ENCODE measurements around the gene LYST. TPM values are rescaled to one million over a fixed set of nuclear protein-coding genes. Genes with fewer than 3 reads are reported as not detected.
A peak's percentile ranks its signal among the peaks of the same experiment; 100 is the strongest.

LYST gene
- polyA plus RNA-seq, 3 donors = 46.3 to 128 (median 67.9) TPM

- peaks cover 65 to 84% (median 79%) of the 10 kb centered on the region in 3 donors for H3K27me3 Mint-ChIP-seq (ENCODE audit: low read depth in 3 of 3)
- no peak overlapping the region for H3K27ac Mint-ChIP-seq
- peaks cover 37 to 83% of the 10 kb centered on the region in 2 donors for H3K27me3 ChIP-seq (ENCODE audit: control insufficient read depth in 2 of 2, insufficient read depth in 2 of 2, low read length in 2 of 2)
- peak overlapping the region in 1 of 2 donors; percentile 97 for H3K4me3 Mint-ChIP-seq
- intact Hi-C loops (cut with micrococcal nuclease) = no loop called here
- peaks cover 0 to 26% of the 10 kb centered on the region in 2 donors for H3K9me3 ChIP-seq (replicated peaks in 1 of 2; ENCODE audit: control insufficient read depth in 1 of 2, insufficient read depth in 1 of 2, low read length in 2 of 2)
- no peaks in the 10 kb centered on the region for H4K20me1 ChIP-seq (ENCODE audit: insufficient read depth, low read length)
- H2AFZ ChIP-seq (ENCODE audit: insufficient read depth, low read depth, low read length, poor library complexity, severe bottlenecking) = no peak overlapping the region
- 93% methylated on average over 8 of the region's 9 CpGs for WGBS (ENCODE audit: insufficient coverage)
- no peak overlapping the region for H3K9ac ChIP-seq (ENCODE audit: insufficient read depth, low read length, poor library complexity, severe bottlenecking)
- H3K79me2 ChIP-seq (ENCODE audit: insufficient read depth, low read length) = no peaks in the 10 kb centered on the region
- no peaks in the 10 kb centered on the region for H3K36me3 ChIP-seq (replicated peaks in 1 of 2; ENCODE audit: control insufficient read depth in 1 of 2, insufficient read depth in 2 of 2, low read length in 2 of 2)
- no peak overlapping the region for H3K27ac ChIP-seq (ENCODE audit: low read depth in 1 of 2, low read length in 2 of 2)
- no peak overlapping the region for H3K4me3 ChIP-seq (replicated peaks in 1 of 3; ENCODE audit: low read depth in 2 of 3, low read length in 3 of 3)
- H3K4me1 ChIP-seq (ENCODE audit: control insufficient read depth in 1 of 2, insufficient read depth in 2 of 2, low read length in 2 of 2) = peaks cover 32 to 34% of the 10 kb centered on the region in 2 donors
- H3K9me3 Mint-ChIP-seq = peaks cover 0 to 21% (median 12%) of the 10 kb centered on the region in 7 donors
- no peak for DNase-seq
- TF ChIP-seq CTCF (IDR thresholded peaks at IDR 0.05) = no peak
- no peak overlapping the region for H3K4me2 ChIP-seq (replicated peaks; ENCODE audit: extremely low read depth, low read length, poor library complexity, severe bottlenecking)
- H3K36me3 Mint-ChIP-seq = peaks cover 9 to 13% of the 10 kb centered on the region in 2 donors
- H3K4me1 Mint-ChIP-seq = peaks cover 36% of the 10 kb centered on the region
These were observed 220.2 kb downstream of the LYST start for GRCh38 chr1:235646463-235646862.

GRCh38 chr1:235644693-235645305 is 221.9 kb downstream of the LYST start:
- peaks cover 56 to 79% (median 66%) of the 10 kb centered on the region in 3 donors for H3K27me3 Mint-ChIP-seq (ENCODE audit: low read depth in 3 of 3)
- H4K20me1 ChIP-seq (ENCODE audit: insufficient read depth, low read length) = no peaks in the 10 kb centered on the region
- no peak overlapping the region for H3K9ac ChIP-seq (ENCODE audit: insufficient read depth, low read length, poor library complexity, severe bottlenecking)
- peaks cover 27% of the 10 kb centered on the region for H3K4me1 Mint-ChIP-seq
- H3K4me1 ChIP-seq (ENCODE audit: control insufficient read depth in 1 of 2, insufficient read depth in 2 of 2, low read length in 2 of 2) = peaks cover 23 to 24% of the 10 kb centered on the region in 2 donors
- no peak overlapping the region for H3K27ac ChIP-seq (ENCODE audit: low read depth in 1 of 2, low read length in 2 of 2)
- H3K27ac Mint-ChIP-seq = no peak overlapping the region
- no peak overlapping the region for H2AFZ ChIP-seq (ENCODE audit: insufficient read depth, low read depth, low read length, poor library complexity, severe bottlenecking)
- H3K4me3 Mint-ChIP-seq = no peak overlapping the region
- intact Hi-C loops (cut with micrococcal nuclease) = no loop called here
- H3K36me3 Mint-ChIP-seq = peaks cover 4 to 7% of the 10 kb centered on the region in 2 donors
- no peak for TF ChIP-seq CTCF (IDR thresholded peaks at IDR 0.05)
- H3K4me3 ChIP-seq (replicated peaks in 1 of 3; ENCODE audit: low read depth in 2 of 3, low read length in 3 of 3) = no peak overlapping the region
- WGBS (ENCODE audit: insufficient coverage) = 93% methylated on average over 13 of the region's 13 CpGs
- DNase-seq = no peak
- peaks cover 0 to 21% of the 10 kb centered on the region in 2 donors for H3K9me3 ChIP-seq (replicated peaks in 1 of 2; ENCODE audit: control insufficient read depth in 1 of 2, insufficient read depth in 1 of 2, low read length in 2 of 2)
- no peaks in the 10 kb centered on the region for H3K79me2 ChIP-seq (ENCODE audit: insufficient read depth, low read length)
- H3K36me3 ChIP-seq (replicated peaks in 1 of 2; ENCODE audit: control insufficient read depth in 1 of 2, insufficient read depth in 2 of 2, low read length in 2 of 2) = no peaks in the 10 kb centered on the region
- H3K9me3 Mint-ChIP-seq = peaks cover 0 to 14% (median 12%) of the 10 kb centered on the region in 7 donors
- no peak overlapping the region for H3K4me2 ChIP-seq (replicated peaks; ENCODE audit: extremely low read depth, low read length, poor library complexity, severe bottlenecking)
- H3K27me3 ChIP-seq (ENCODE audit: control insufficient read depth in 2 of 2, insufficient read depth in 2 of 2, low read length in 2 of 2) = peaks cover 24 to 70% of the 10 kb centered on the region in 2 donors

Measured in CD14-positive monocyte (primary cell).